SK-MEL-5 (cell line): Measurements from ENCODE around the gene MDM4. TPM values are rescaled to one million over a fixed set of nuclear protein-coding genes. Genes with fewer than 3 reads are reported as not detected.
"Not testable (repeated sequence)": the region's sequence is repeated elsewhere in the genome, so short reads cannot be mapped to it uniquely, and the experiment has no call there.

Experiments used
- DNase-seq: peaks from one replicate; pipeline ENCODE4 v3.0.0-alpha.2; 2016; ENCODE audit warnings: low read depth, low spot score
- in situ Hi-C: cut with HindIII; loops from 2 replicates; pipeline ENCODE4 v1.10.0; 2016; ENCODE audit warnings: low sequenced_read_pairs, high pct_unique_total_duplicates, low pct_unique_long_range_greater_than_20kb
- total RNA-seq: library from RNA; depleted of rRNA; stranded (reverse); fragments of >200 nt; shearing (Covaris generic); gene quantifications from 2 replicates; pipeline ENCODE4 v1.2.3, GENCODE V29; 2014

Gene MDM4
- total RNA-seq, 1 experiment from 2014 or later, result 15.8 TPM

- in situ Hi-C loops, result no loop called here
- DNase-seq, result no peak
Measured at GRCh38 chr1:204483791-204484190, 32.4 kb upstream of the MDM4 start.

GRCh38 chr1:204486513-204487255, 29.5 kb upstream of the MDM4 start:
- in situ Hi-C loops, DNase-seq: not testable (repeated sequence)

GRCh38 chr1:204487256-204487615, 29.0 kb upstream of the MDM4 start:
- in situ Hi-C loops, result no loop called here
- no peak for DNase-seq

GRCh38 chr1:204491655-204492054, 24.6 kb upstream of the MDM4 start:
- DNase-seq, result no peak
- in situ Hi-C loops, result no loop called here

GRCh38 chr1:204493145-204493983, 22.8 kb upstream of the MDM4 start:
- no peak for DNase-seq
- in situ Hi-C loops, result no loop called here

- in situ Hi-C loops, result no loop called here
- no peak for DNase-seq
Measured at GRCh38 chr1:204493984-204494280, 22.3 kb upstream of the MDM4 start.

GRCh38 chr1:204494281-204495077, 21.7 kb upstream of the MDM4 start, which contains the start of gene PIK3C2B:
PIK3C2B (minus strand) TSS chr1:204494805; CDS start chr1:204469802, 25,003 bp downstream.
- DNase-seq, result peak; percentile 74
- in situ Hi-C loops, result no loop called here

- no peak for DNase-seq
- in situ Hi-C loops, result no loop called here
Measured at GRCh38 chr1:204495078-204495753, 21.0 kb upstream of the MDM4 start.

GRCh38 chr1:204495777-204496176, 20.4 kb upstream of the MDM4 start:
- in situ Hi-C loops, result no loop called here
- no peak for DNase-seq

GRCh38 chr1:204498981-204499380, 17.2 kb upstream of the MDM4 start:
- in situ Hi-C loops, result no loop called here
- no peak for DNase-seq

GRCh38 chr1:204499511-204500468, 16.4 kb upstream of the MDM4 start:
- DNase-seq, result no peak
- in situ Hi-C loops, result no loop called here

GRCh38 chr1:204502241-204502640, 14.0 kb upstream of the MDM4 start:
- no peak for DNase-seq
- in situ Hi-C loops, result no loop called here

GRCh38 chr1:204503122-204503912, 12.9 kb upstream of the MDM4 start:
- peak; percentile 80 for DNase-seq
- in situ Hi-C loops, result no loop called here

GRCh38 chr1:204503913-204504519, 12.2 kb upstream of the MDM4 start:
- no peak for DNase-seq
- in situ Hi-C loops, result no loop called here

- in situ Hi-C loops, result no loop called here
- no peak for DNase-seq
Measured at GRCh38 chr1:204505674-204506200, 10.5 kb upstream of the MDM4 start.
